ENCODE results near the gene SMPD2. TPM values are rescaled to one million over a fixed set of nuclear protein-coding genes. Genes with fewer than 3 reads are reported as not detected.

SMPD2 gene
- total RNA-seq, result 7.8 and 9.4 TPM in 2 replicates

GRCh38 chr6:109440331-109441068, at the start of gene SMPD2, which contains the start of gene PPIL6:
TSS of gene SMPD2 (plus strand) at chr6:109440724. CDS start at chr6:109441122, 398 bp downstream.
TSS of gene PPIL6 (minus strand) at chr6:109440628. CDS start at chr6:109440590, 38 bp downstream.

GRCh38 chr6:109455437-109456110, 15.1 kb downstream of the SMPD2 start, which contains the start of gene MICAL1:
TSS of gene MICAL1 (minus strand) at chr6:109455772. CDS start at chr6:109454196, 1,576 bp downstream.

GRCh38 chr6:109482905-109483734, 42.6 kb downstream of the SMPD2 start, which contains the start of gene ZBTB24:
TSS of gene ZBTB24 (minus strand) at chr6:109483219. CDS start at chr6:109482026, 1,193 bp downstream.

Other genes with a start within 250 kb of the SMPD2 start
- 119 and 212 TPM in 2 replicates for gene CD164, start 58.3 kb upstream of the SMPD2 start, total RNA-seq
- gene PPIL6, start 96 bp upstream of the SMPD2 start, total RNA-seq, result 1.7 and 2.3 TPM in 2 replicates
- 12.3 and 32.5 TPM in 2 replicates for gene MICAL1, start 15.0 kb downstream of the SMPD2 start, total RNA-seq
- 6.2 and 8.1 TPM in 2 replicates for gene ZBTB24, start 42.5 kb downstream of the SMPD2 start, total RNA-seq

Measured in epithelial cell of umbilical artery (primary cell).